SK-N-MC (cell line): ENCODE results near the gene ITGAE.

Source experiments
- EZH2 ChIP-seq: fragments of 200-600 bp; sonication (generic); IDR thresholded peaks from one replicate; pipeline ENCODE4 v1.6.1; 2017; ENCODE audit warnings: antibody characterized with exemption
- POLR2AphosphoS5 ChIP-seq: IDR thresholded peaks from 2 replicates; pipeline ENCODE4 v1.6.1; 2012; ENCODE audit warnings: mild to moderate bottlenecking, low read depth, low read length, borderline replicate concordance

- no peak for TF ChIP-seq POLR2AphosphoS5
- TF ChIP-seq EZH2, result no peak
Observed at GRCh38 chr17:3771140-3771539, 29.8 kb downstream of the ITGAE start.
